Suprapubic skin (tissue), 4 donors: ENCODE results near the gene WDR5. TPM values are rescaled to one million over a fixed set of nuclear protein-coding genes. Genes with fewer than 3 reads are reported as not detected.

Source experiments
- DNase-seq, 2 donors: peaks; one replicate each; pipeline ENCODE4 v3.0.0-alpha.2; 2019; ENCODE audit warnings: low spot score in 2 of 2
- H3K27ac ChIP-seq: fragments of 200-600 bp; sonication (generic); one replicate; pipeline ENCODE4 v1.5.1; 2019
- H3K27me3 ChIP-seq: fragments of 200-600 bp; sonication (generic); one replicate; pipeline ENCODE4 v1.5.1; 2019
- H3K36me3 ChIP-seq: fragments of 200-600 bp; sonication (generic); one replicate; pipeline ENCODE4 v1.5.1; 2019
- H3K4me1 ChIP-seq: fragments of 200-600 bp; sonication (generic); one replicate; pipeline ENCODE4 v1.5.1; 2019
- H3K4me3 ChIP-seq: fragments of 200-600 bp; sonication (generic); one replicate; pipeline ENCODE4 v1.5.1; 2019; ENCODE audit warnings: mild to moderate bottlenecking
- H3K9me3 ChIP-seq: fragments of 200-600 bp; sonication (generic); one replicate; pipeline ENCODE4 v1.5.1; 2019
- CTCF ChIP-seq, 2 donors: fragments of 200-600 bp in 1 of 2; fragments of 450-650 bp in 1 of 2; sonication (generic) in 1 of 2; IDR thresholded peaks; one replicate each; pipeline ENCODE4 v1.5.1; 2016 to 2019; ENCODE audit warnings: antibody characterized with exemption in 2 of 2, mild to moderate bottlenecking in 1 of 2, moderate library complexity in 1 of 2
- EP300 ChIP-seq: sonication (generic); formaldehyde crosslinking; IDR thresholded peaks from one replicate; pipeline ENCODE4 v1.6.1; 2017; ENCODE audit warnings: antibody characterized with exemption
- POLR2A ChIP-seq, 2 donors: fragments of 450-650 bp; IDR thresholded peaks; one replicate each; pipeline ENCODE4 v1.6.1; 2017; ENCODE audit warnings: antibody characterized with exemption in 2 of 2, mild to moderate bottlenecking in 2 of 2, moderate library complexity in 2 of 2
- POLR2AphosphoS5 ChIP-seq, 3 donors: sonication (generic); formaldehyde crosslinking; IDR thresholded peaks; one replicate each; pipeline ENCODE4 v1.6.1; 2017; ENCODE audit warnings: antibody characterized with exemption in 3 of 3
- WGBS: methylation state at CpG from one replicate; pipeline ENCODE4 v1.1.5; 2018; 5-methylcytosine and 5-hydroxymethylcytosine counted together
- total RNA-seq, 4 donors: library from RNA; depleted of rRNA; stranded (reverse); fragments of >200 nt; gene quantifications; one replicate each; pipeline ENCODE4 v1.1.0, GENCODE V29; 2016

The WDR5 gene
- total RNA-seq, 4 donors from 2014 or later, result 21.7 to 37.8 (median 26.5) TPM

- H3K9me3 ChIP-seq, result no peaks in the 10 kb centered on the region
- TF ChIP-seq EP300 (no peak), CTCF (IDR thresholded peaks at IDR 0.05) (no peak), POLR2AphosphoS5 (IDR thresholded peaks at IDR 0.05) (no peak), POLR2A (IDR thresholded peaks at IDR 0.05) (no peak)
- H3K27ac ChIP-seq, result no peak overlapping the region
- no peaks in the 10 kb centered on the region for H3K36me3 ChIP-seq
- 50% methylated on average over 3 of the region's 17 CpGs for WGBS
- no peak for DNase-seq
- peaks cover 40% of the 10 kb centered on the region for H3K27me3 ChIP-seq
- no peak overlapping the region for H3K4me3 ChIP-seq
- peaks cover 37% of the 10 kb centered on the region for H3K4me1 ChIP-seq
These were observed 41.3 kb downstream of the WDR5 start for GRCh38 chr9:134177186-134177585.

GRCh38 chr9:134177624-134178393, 41.9 kb downstream of the WDR5 start:
- H3K9me3 ChIP-seq, result no peaks in the 10 kb centered on the region
- no peaks in the 10 kb centered on the region for H3K36me3 ChIP-seq
- no peak overlapping the region for H3K27ac ChIP-seq
- peaks cover 37% of the 10 kb centered on the region for H3K4me1 ChIP-seq
- TF ChIP-seq EP300, result no peak
- no peak for TF ChIP-seq POLR2AphosphoS5 (IDR thresholded peaks at IDR 0.05)
- no peak for TF ChIP-seq POLR2A (IDR thresholded peaks at IDR 0.05)
- TF ChIP-seq CTCF (IDR thresholded peaks at IDR 0.05), result no peak
- WGBS, result 92% methylated on average over 21 of the region's 28 CpGs
- peaks cover 40% of the 10 kb centered on the region for H3K27me3 ChIP-seq
- DNase-seq, result peak in 1 of 2 donors; percentile 54
- no peak overlapping the region for H3K4me3 ChIP-seq

- Histone ChIP-seq H3K4me3 (no peak overlapping the region), H3K27ac (no peak overlapping the region), H3K27me3 (peaks cover 38% of the 10 kb centered on the region), H3K9me3 (no peaks in the 10 kb centered on the region), H3K36me3 (no peaks in the 10 kb centered on the region), H3K4me1 (peaks cover 37% of the 10 kb centered on the region)
- 79% methylated on average over 9 of the region's 9 CpGs for whole genome bisulfite sequencing
- DNase-seq, result peak; percentile 48 to 77
- TF ChIP-seq CTCF (IDR thresholded peaks at IDR 0.05) (no peak), POLR2AphosphoS5 (IDR thresholded peaks at IDR 0.05) (no peak), EP300 (no peak), POLR2A (IDR thresholded peaks at IDR 0.05) (no peak)
These were observed 42.5 kb downstream of the WDR5 start for GRCh38 chr9:134178394-134178767.

- TF ChIP-seq EP300 (no peak), POLR2A (IDR thresholded peaks at IDR 0.05) (no peak), CTCF (IDR thresholded peaks at IDR 0.05) (no peak), POLR2AphosphoS5 (IDR thresholded peaks at IDR 0.05) (no peak)
- no peaks in the 10 kb centered on the region for H3K9me3 ChIP-seq
- H3K36me3 ChIP-seq, result no peaks in the 10 kb centered on the region
- no peak overlapping the region for H3K4me3 ChIP-seq
- peaks cover 36% of the 10 kb centered on the region for H3K27me3 ChIP-seq
- WGBS, result 51% methylated on average over 18 of the region's 30 CpGs
- DNase-seq, result peak; percentile 63 to 79
- peaks cover 35% of the 10 kb centered on the region for H3K4me1 ChIP-seq
- H3K27ac ChIP-seq, result no peak overlapping the region
These were observed 43.1 kb downstream of the WDR5 start for GRCh38 chr9:134178768-134179551.

GRCh38 chr9:134179595-134179917, 43.7 kb downstream of the WDR5 start:
- 86% methylated on average over 6 of the region's 6 CpGs for WGBS
- no peak for TF ChIP-seq EP300
- TF ChIP-seq CTCF (IDR thresholded peaks at IDR 0.05), result no peak
- no peak for TF ChIP-seq POLR2A (IDR thresholded peaks at IDR 0.05)
- no peak for TF ChIP-seq POLR2AphosphoS5 (IDR thresholded peaks at IDR 0.05)
- H3K4me1 ChIP-seq, result peaks cover 30% of the 10 kb centered on the region
- H3K27me3 ChIP-seq, result peaks cover 32% of the 10 kb centered on the region
- DNase-seq, result no peak
- no peaks in the 10 kb centered on the region for H3K36me3 ChIP-seq
- H3K27ac ChIP-seq, result no peak overlapping the region
- no peak overlapping the region for H3K4me3 ChIP-seq
- H3K9me3 ChIP-seq, result no peaks in the 10 kb centered on the region
